Measurements from ENCODE around the gene SND1.

SND1 gene

DNA sequence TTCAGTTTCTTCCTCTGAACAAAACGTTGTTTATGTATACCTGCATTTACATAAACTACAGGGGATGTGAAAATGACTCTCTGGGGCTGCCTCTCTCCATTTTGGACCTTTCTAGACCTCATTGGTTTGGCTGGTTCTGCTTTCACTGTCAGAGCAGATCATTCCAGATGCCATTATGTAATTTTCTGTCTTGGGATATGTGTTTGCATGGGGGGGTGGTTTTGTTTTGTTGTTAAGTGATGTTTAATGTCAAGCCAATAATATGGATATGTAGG lies 206.9 kb downstream of the SND1 start:
- H3K27ac Mint-ChIP-seq = no peak overlapping the region
- H3K4me1 Mint-ChIP-seq (ENCODE audit: low read depth) = peaks cover 59% of the 10 kb centered on the region
- H3K36me3 Mint-ChIP-seq (ENCODE audit: low read depth) = peaks cover 79% of the 10 kb centered on the region
- no peak overlapping the region for H3K4me3 Mint-ChIP-seq
- no peaks in the 10 kb centered on the region for H3K27me3 Mint-ChIP-seq
- no peaks in the 10 kb centered on the region for H3K9me3 Mint-ChIP-seq
- DNase-seq = no peak

DNA sequence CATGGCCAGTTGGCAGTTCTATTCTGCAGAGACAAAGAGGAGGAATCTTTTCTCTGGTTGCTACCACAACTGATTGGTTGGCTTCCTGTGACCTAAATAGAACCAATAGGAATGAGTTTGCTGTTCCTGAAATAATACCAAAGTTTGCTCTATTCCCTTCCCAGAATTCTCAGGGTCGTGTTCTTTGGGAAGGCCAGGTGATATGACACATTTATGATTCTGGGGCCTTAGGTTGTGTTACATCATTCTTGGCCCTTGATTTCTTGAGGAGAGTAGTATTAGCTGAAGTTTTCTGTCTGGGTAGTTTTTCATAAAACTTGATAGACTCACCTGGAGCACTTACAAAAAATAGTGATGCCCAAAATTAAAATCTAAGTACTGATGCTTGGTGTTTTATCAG lies 207.3 kb downstream of the SND1 start:
- DNase-seq = no peak
- no peaks in the 10 kb centered on the region for H3K9me3 Mint-ChIP-seq
- H3K27ac Mint-ChIP-seq = no peak overlapping the region
- H3K4me3 Mint-ChIP-seq = no peak overlapping the region
- peaks cover 81% of the 10 kb centered on the region for H3K36me3 Mint-ChIP-seq (ENCODE audit: low read depth)
- H3K4me1 Mint-ChIP-seq (ENCODE audit: low read depth) = peaks cover 60% of the 10 kb centered on the region
- H3K27me3 Mint-ChIP-seq = no peaks in the 10 kb centered on the region

DNA sequence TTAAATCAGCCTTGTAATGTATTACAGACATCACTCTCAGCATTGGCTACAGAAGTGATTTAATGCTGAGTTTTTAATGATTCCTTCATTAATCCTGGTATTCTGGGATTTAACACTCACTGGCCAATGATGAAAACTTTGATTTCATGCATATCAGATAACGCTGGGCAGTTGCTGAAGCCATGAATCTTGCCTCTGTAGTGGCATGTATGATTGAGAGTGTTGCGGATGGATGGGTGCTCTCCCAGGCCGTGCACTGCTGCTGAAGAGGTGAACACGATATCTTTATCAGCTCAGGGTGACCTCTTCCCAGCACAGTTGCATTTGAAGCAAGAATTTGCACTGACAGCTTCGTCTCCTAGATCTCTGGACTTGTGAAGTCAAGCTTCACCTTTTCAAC lies 210.5 kb downstream of the SND1 start:
- no peak for DNase-seq
- Mint-ChIP-seq H3K4me1 (ENCODE audit: low read depth) (peaks cover 51% of the 10 kb centered on the region), H3K27ac (no peak overlapping the region), H3K9me3 (no peaks in the 10 kb centered on the region), H3K4me3 (no peak overlapping the region), H3K36me3 (ENCODE audit: low read depth) (peaks cover 94% of the 10 kb centered on the region), H3K27me3 (no peaks in the 10 kb centered on the region)

DNA sequence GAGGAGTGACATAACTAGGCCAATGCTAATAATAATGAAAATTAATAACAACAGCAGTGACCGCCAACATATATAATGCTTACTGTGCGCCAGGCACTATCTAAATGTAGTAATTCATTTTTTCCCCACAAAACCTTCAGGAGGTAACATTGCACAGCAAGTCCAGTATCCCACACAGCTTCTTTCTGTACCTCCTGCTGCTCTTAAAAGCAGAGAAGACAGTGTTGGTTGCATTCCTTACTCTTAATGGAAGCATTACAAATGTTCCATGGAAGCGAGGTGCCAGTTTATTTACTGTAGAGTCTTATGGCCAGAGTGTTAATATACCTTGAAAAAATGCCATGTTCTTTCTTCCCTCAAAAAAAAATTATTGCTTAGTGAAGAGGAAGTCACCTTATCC lies 211.1 kb downstream of the SND1 start:
- H3K27ac Mint-ChIP-seq = no peak overlapping the region
- peaks cover 94% of the 10 kb centered on the region for H3K36me3 Mint-ChIP-seq (ENCODE audit: low read depth)
- no peaks in the 10 kb centered on the region for H3K9me3 Mint-ChIP-seq
- H3K27me3 Mint-ChIP-seq = no peaks in the 10 kb centered on the region
- no peak overlapping the region for H3K4me3 Mint-ChIP-seq
- peaks cover 45% of the 10 kb centered on the region for H3K4me1 Mint-ChIP-seq (ENCODE audit: low read depth)
- DNase-seq = no peak

DNA sequence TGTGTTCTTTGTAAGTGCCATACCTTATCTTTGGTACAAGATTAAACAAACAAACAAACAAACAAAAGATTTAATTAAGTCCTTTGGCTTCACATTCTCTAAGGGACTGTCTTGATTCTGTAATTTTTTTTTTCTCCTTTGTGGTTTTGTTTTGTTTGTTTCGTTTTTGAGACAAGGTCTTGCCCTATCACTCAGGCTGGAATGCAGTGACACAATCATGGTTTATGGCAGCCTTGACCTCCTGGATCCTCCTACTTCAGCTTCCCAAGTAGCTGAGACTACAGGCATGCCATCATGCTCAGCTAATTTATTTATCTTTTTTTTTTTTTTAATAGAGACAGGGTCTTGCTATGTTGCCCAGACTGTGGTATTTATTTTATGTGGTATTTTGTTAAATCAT lies 213.5 kb downstream of the SND1 start:
- Mint-ChIP-seq H3K4me3 (no peak overlapping the region), H3K27ac (no peak overlapping the region)
- DNase-seq = no peak

DNA sequence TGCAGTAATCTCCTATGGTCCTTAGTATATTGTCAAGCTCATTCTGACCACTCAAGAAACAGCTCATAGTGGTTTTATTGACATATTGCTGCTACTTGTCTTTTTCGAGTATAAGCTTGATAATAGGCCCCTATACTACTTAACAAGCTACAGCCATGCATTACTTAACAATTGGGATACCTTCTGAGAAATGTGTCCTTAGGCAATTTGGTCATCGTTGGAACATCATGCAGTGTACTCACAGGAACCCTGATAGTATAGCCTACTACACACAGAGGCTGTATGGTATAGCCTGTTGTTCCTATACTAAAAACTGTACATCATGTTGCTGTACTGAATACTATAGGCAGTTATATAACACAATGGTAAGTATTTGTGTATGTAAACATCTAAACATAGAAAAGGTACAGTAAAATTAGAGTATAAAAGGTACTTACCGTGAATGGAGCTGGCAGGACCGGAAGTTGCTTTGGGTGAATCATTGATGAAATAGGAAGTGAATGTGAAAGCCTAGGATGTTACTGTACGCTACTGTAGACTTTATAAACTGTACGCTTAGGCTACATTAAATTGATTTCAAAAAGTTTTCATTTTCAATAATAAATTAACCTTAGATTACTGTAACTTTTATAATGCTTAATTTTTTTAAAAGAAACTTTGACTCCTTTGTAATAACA lies 218.4 kb downstream of the SND1 start:
- no peak for DNase-seq
- no peaks in the 10 kb centered on the region for H3K27me3 Mint-ChIP-seq
- no peak overlapping the region for H3K27ac Mint-ChIP-seq
- no peak overlapping the region for H3K4me3 Mint-ChIP-seq
- peaks cover 86% of the 10 kb centered on the region for H3K36me3 Mint-ChIP-seq (ENCODE audit: low read depth)
- H3K4me1 Mint-ChIP-seq (ENCODE audit: low read depth) = peaks cover 41% of the 10 kb centered on the region
- no peaks in the 10 kb centered on the region for H3K9me3 Mint-ChIP-seq

More for the DNA sequence above, 213.5 kb downstream of the SND1 start:
- H3K4me1 Mint-ChIP-seq (ENCODE audit: low read depth) = peaks cover 30% of the 10 kb centered on the region
- no peaks in the 10 kb centered on the region for H3K9me3 Mint-ChIP-seq
- H3K36me3 Mint-ChIP-seq (ENCODE audit: low read depth) = peaks cover 95% of the 10 kb centered on the region
- H3K27me3 Mint-ChIP-seq = no peaks in the 10 kb centered on the region

DNA sequence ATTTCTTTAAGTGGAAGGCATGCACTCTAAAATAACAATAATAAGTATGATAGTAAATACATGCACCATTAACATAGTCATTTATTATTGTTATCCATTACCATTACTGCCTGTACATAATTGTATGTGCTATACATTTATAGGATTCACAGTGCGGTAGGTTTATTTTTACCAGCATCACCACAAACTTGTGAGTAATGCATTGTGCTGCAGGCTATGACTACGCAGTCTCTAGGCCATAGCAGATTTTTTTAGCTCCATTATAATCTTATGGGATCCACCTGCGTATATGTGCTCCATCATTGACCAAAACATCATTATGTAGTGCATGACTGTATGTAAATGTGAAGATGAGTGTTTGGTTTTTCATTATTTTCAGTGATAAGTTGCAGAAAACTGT lies 219.2 kb downstream of the SND1 start:
- no peak for DNase-seq
- Mint-ChIP-seq H3K4me1 (ENCODE audit: low read depth) (peaks cover 39% of the 10 kb centered on the region), H3K4me3 (no peak overlapping the region), H3K9me3 (no peaks in the 10 kb centered on the region), H3K27me3 (no peaks in the 10 kb centered on the region), H3K27ac (no peak overlapping the region), H3K36me3 (ENCODE audit: low read depth) (peaks cover 84% of the 10 kb centered on the region)

DNA sequence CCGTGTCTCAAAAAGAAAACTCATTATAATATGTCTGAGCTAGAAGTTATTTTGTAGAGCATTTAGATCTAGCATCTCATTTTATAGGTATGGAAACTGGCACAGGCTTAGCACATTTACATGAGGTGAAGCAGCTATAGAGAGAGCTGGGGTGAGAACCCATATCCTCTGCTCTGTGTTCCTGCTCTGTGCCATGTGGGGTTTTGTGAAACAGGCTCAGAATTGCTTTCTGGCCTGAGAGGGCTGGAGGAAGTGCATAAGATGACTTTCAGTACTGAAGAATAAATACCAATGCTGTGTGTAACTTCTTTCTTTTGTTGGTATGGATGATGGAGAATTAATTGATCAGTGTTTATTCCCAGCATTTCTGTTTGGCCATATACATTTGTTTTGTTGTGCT lies 220.1 kb downstream of the SND1 start:
- Mint-ChIP-seq H3K36me3 (ENCODE audit: low read depth) (peaks cover 75% of the 10 kb centered on the region), H3K27ac (no peak overlapping the region), H3K27me3 (no peaks in the 10 kb centered on the region), H3K9me3 (no peaks in the 10 kb centered on the region), H3K4me3 (no peak overlapping the region), H3K4me1 (ENCODE audit: low read depth) (peaks cover 37% of the 10 kb centered on the region)
- no peak for DNase-seq

DNA sequence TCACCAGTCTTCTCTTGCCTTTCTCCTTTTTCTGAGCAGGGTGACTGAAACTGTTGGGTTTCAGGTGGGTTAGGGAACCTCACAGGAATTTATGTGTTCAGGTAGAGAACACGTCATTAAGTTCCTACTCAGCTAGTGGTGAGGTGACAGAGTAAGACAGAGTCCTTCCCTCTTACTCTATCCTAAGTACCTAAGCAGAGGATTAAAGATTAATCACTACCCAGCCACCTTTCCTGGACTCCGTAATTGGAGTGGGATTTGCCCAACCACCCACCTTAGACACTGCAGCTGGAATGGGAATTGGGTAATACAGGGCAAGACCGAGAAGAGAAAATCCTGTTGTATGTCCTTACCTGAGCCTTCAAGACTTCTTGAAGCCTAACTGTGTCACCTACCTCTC lies 221.2 kb downstream of the SND1 start:
- Mint-ChIP-seq H3K9me3 (no peaks in the 10 kb centered on the region), H3K4me1 (ENCODE audit: low read depth) (peaks cover 37% of the 10 kb centered on the region), H3K27ac (no peak overlapping the region), H3K4me3 (no peak overlapping the region), H3K27me3 (no peaks in the 10 kb centered on the region), H3K36me3 (ENCODE audit: low read depth) (peaks cover 65% of the 10 kb centered on the region)
- DNase-seq = no peak

DNA sequence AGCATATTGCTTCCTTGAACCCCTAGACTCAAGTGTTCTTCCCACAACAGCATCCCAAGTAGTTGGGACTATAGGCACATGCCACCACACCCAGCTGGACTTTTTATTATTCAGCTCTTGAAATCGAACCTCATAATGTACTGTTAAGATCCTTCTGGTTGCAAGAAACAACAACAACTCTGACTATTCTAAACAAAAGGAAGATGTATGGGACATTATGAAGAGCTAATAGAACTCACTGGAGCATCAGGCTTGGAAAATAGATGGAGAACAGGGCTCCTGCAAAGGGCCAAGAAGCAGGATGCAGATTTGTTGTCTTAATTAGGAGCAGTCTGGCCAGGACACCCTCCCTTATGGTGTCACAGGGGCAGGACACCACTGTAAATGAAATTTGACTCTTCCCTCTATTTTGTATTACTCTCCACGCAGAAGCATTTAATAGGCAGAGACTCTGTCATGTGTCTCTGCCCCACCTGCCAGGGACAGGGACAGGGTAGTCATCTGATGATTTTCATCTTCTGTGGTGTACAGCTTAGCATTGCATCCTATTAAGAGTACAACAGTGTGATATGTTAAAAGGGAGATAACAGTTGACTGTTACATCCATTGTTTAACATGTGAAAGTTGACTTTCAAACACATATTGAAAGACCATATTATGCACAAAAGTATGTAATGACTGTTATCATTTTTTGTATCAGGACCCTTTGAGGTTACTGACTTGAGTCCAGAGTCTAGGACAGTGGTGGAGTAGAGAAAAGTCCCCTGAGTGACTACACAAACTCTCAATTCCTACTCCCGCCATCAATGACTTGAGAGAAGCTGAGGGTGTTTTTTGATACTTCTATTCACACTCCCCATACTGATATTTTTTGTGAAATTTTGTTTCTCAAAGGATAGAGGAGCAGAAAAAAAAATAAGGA lies 222.0 kb downstream of the SND1 start:
- DNase-seq = no peak
- Mint-ChIP-seq H3K9me3 (no peaks in the 10 kb centered on the region), H3K27me3 (no peaks in the 10 kb centered on the region), H3K27ac (peak overlapping the region; percentile 68), H3K36me3 (ENCODE audit: low read depth) (peaks cover 57% of the 10 kb centered on the region), H3K4me3 (no peak overlapping the region), H3K4me1 (ENCODE audit: low read depth) (peaks cover 34% of the 10 kb centered on the region)

DNA sequence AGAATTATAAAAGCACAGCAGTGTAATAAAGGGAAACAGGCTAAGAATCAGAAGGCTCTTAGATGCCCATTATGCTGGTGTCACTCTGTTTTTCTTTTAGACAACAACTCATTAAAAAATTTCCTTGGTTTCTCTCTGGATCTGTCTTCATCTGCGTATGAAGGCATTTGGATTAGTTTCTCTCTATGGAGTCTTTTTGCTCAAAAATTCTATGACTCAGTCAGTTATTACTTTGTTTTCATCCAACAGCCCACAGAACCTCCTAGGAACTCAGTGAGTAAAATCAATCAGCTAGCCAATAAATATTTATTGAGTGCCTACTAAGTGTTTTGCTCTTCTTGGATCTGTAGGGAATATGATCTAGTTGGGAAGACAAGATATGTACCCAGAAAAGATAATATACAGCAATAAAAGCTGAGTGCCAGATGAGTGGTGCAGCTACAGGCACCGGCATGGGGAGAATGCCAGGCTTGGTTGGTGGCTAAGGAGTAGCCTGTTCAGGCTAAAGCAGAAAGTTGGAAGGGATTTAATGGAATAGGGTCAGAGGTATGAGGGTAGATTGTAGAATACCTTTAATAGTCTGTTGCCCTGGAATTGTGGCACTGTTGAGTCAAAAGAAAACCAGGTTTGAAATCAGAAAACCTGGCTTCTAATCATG lies 223.1 kb downstream of the SND1 start:
- peaks cover 46% of the 10 kb centered on the region for H3K36me3 Mint-ChIP-seq (ENCODE audit: low read depth)
- peaks cover 31% of the 10 kb centered on the region for H3K4me1 Mint-ChIP-seq (ENCODE audit: low read depth)
- DNase-seq = no peak
- no peaks in the 10 kb centered on the region for H3K27me3 Mint-ChIP-seq
- no peak overlapping the region for H3K4me3 Mint-ChIP-seq
- H3K27ac Mint-ChIP-seq = peak overlapping the region; percentile 63
- no peaks in the 10 kb centered on the region for H3K9me3 Mint-ChIP-seq

DNA sequence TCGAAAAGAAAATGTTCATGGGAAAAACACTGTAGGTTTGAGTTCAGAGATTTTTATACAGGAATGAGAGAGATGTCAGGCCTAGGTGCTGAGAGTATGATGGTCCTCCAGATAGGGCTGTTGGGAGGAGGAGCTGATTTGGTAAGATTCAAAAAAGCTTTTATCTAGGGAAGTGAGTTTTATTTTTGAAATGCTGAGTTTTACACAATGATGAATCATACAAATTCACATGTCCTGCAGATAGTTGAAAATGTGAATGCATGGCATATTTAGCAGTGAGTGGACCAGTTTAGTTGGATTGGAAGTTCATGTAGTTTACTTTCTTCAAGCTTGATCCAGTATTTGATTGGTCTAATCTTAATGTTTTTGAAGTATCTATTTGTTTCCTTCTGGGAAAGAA lies 224.4 kb downstream of the SND1 start:
- Mint-ChIP-seq H3K4me3 (no peak overlapping the region), H3K27me3 (no peaks in the 10 kb centered on the region), H3K27ac (no peak overlapping the region), H3K4me1 (ENCODE audit: low read depth) (peaks cover 39% of the 10 kb centered on the region), H3K9me3 (no peaks in the 10 kb centered on the region), H3K36me3 (ENCODE audit: low read depth) (peaks cover 48% of the 10 kb centered on the region)
- DNase-seq = no peak

DNA sequence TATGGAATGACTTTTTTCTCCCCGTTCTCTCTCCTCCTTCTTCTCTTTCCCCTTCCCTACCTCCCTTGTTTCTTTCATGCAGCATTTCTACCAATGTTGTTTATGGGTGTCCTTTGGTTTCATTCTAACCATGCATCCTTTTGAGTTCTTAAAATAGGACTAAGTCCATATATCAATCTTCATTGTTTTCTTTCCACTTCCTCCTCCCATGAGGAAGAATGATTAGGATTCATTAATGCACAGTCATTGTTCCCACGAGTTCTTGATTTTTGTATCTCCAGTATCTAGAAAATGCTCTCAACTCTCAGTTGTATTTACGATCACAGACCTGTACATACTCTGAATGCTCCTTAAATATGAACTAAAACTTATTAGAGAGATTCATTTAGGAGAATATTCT lies 226.0 kb downstream of the SND1 start:
- Mint-ChIP-seq H3K4me1 (ENCODE audit: low read depth) (peaks cover 30% of the 10 kb centered on the region), H3K9me3 (no peaks in the 10 kb centered on the region), H3K27ac (no peak overlapping the region)

DNA sequence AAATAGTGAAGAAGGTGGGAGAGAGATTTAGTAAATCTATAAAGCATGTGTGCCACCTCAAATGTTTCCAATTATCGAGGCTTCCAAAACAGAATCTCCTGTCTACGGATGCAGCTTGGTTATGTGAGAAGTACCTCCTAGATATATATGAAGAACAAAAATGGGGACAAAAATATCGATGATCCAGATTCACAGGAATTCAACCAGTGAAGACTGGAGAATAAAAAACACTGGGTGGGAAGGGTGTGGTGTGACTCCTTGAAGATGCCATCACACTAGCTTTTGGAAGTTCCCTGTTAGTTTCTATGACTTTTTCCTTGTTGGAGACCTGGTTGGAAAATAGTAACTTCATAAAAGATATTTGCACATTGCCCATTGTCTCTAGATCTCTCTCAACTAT lies 226.8 kb downstream of the SND1 start:
- Mint-ChIP-seq H3K27ac (no peak overlapping the region), H3K27me3 (no peaks in the 10 kb centered on the region), H3K36me3 (ENCODE audit: low read depth) (peaks cover 37% of the 10 kb centered on the region), H3K4me3 (no peak overlapping the region), H3K9me3 (no peaks in the 10 kb centered on the region), H3K4me1 (ENCODE audit: low read depth) (peaks cover 23% of the 10 kb centered on the region)
- no peak for DNase-seq

More for the DNA sequence above, 226.0 kb downstream of the SND1 start:
- Mint-ChIP-seq H3K27me3 (no peaks in the 10 kb centered on the region), H3K36me3 (ENCODE audit: low read depth) (peaks cover 40% of the 10 kb centered on the region), H3K4me3 (no peak overlapping the region)
- DNase-seq = no peak

DNA sequence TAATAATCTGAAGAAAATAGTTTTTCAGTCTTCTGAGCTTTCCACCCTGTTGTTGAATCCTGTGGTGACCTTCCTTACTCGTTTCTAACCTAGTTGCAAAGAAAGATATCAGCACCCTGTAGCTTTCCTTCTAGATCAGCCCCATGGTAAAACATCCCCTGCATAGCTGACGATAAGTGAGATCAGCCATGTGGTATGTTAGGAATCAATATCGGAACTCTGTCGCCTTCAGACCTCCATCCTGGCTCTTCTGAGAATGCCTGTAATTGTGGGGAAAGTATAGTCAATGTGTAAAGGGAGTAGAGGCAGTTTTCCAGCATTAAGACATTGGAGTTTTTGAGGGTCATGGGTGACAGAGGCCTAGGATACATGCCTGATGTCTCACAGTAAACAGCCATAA lies 227.4 kb downstream of the SND1 start:
- Mint-ChIP-seq H3K36me3 (ENCODE audit: low read depth) (peaks cover 33% of the 10 kb centered on the region), H3K9me3 (no peaks in the 10 kb centered on the region), H3K27ac (no peak overlapping the region), H3K4me1 (ENCODE audit: low read depth) (peaks cover 17% of the 10 kb centered on the region), H3K27me3 (no peaks in the 10 kb centered on the region), H3K4me3 (no peak overlapping the region)
- DNase-seq = no peak
